ENCODE data around the gene CENPN.

GRCh38 chr16:81012974-81013373 is 6.0 kb downstream of the CENPN start:
- TF ChIP-seq CTCF (conservative IDR thresholded peaks at IDR 0.05), result no peak
- TF ChIP-seq EZH2 (IDR thresholded peaks at IDR 0.05; ENCODE audit: low read depth), result no peak

Data from PC-9 (cell line).